ENCODE measurements around the gene SMIM3. TPM values are rescaled to one million over a fixed set of nuclear protein-coding genes. Genes with fewer than 3 reads are reported as not detected.

Gene SMIM3
- total and polyA plus RNA-seq, 2 of the 8 experiments (the other 6 are each of a cell fraction or from before 2014, with no cell fraction given) = 10.4 to 15.7 TPM

DNA sequence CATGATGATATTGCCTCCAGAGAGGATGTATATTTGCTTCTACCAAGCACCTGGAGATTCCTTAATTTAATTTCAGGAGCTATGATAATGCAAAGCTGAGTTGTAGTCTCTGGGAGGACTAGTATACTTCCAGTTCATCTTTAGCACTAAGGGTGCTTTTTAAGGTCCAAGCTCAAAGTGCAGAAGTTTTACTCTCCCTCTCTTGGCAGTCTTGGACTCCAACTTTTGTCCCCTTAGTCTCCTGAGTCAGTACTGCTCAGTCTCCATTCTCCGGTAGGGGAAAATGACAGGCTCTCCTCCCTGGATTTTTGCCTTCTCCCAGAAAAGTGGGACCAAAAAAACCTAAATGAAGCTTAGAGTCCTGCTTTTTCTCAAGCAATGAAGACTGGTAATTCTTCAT, 8.3 kb downstream of the SMIM3 start (continued):
- TF ChIP-seq, protein P1, sequence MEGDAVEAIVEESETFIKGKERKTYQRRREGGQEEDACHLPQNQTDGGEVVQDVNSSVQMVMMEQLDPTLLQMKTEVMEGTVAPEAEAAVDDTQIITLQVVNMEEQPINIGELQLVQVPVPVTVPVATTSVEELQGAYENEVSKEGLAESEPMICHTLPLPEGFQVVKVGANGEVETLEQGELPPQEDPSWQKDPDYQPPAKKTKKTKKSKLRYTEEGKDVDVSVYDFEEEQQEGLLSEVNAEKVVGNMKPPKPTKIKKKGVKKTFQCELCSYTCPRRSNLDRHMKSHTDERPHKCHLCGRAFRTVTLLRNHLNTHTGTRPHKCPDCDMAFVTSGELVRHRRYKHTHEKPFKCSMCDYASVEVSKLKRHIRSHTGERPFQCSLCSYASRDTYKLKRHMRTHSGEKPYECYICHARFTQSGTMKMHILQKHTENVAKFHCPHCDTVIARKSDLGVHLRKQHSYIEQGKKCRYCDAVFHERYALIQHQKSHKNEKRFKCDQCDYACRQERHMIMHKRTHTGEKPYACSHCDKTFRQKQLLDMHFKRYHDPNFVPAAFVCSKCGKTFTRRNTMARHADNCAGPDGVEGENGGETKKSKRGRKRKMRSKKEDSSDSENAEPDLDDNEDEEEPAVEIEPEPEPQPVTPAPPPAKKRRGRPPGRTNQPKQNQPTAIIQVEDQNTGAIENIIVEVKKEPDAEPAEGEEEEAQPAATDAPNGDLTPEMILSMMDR (IDR thresholded peaks at IDR 0.05; ENCODE audit: control extremely low read depth in 1 of 3, insufficient read depth in 1 of 3, low read depth in 1 of 3, low read length in 3 of 3) = no peak
